ENCODE data around the gene FAM170A.

FAM170A gene

GRCh38 chr5:119629339-119629738, at the start of gene FAM170A:
TSS of gene FAM170A (plus strand) at chr5:119629558. CDS start at chr5:119629769, 211 bp downstream.
- no peak for FAIRE-seq

GRCh38 chr5:119582987-119583386, 46.4 kb upstream of the FAM170A start:
- no peak for FAIRE-seq

- FAIRE-seq: no peak
These were observed 45.7 kb upstream of the FAM170A start for GRCh38 chr5:119583684-119584083.

- FAIRE-seq: no peak
These were observed 33.3 kb upstream of the FAM170A start for GRCh38 chr5:119596046-119596445.

GRCh38 chr5:119597728-119598298, 31.5 kb upstream of the FAM170A start:
- FAIRE-seq: no peak

- FAIRE-seq: no peak
These were observed 15.4 kb upstream of the FAM170A start for GRCh38 chr5:119613937-119614336.

- FAIRE-seq: no peak
These were observed 14.5 kb upstream of the FAM170A start for GRCh38 chr5:119614838-119615237.

- FAIRE-seq: no peak
These were observed 3.3 kb upstream of the FAM170A start for GRCh38 chr5:119626086-119626485.

- no peak for FAIRE-seq
These were observed 1.5 kb downstream of the FAM170A start for GRCh38 chr5:119630752-119631440.

GRCh38 chr5:119631660-119632059, 2.3 kb downstream of the FAM170A start:
- no peak for FAIRE-seq

- FAIRE-seq: no peak
These were observed 22.1 kb downstream of the FAM170A start for GRCh38 chr5:119651486-119651885.

- no peak for FAIRE-seq
These were observed 25.7 kb downstream of the FAM170A start for GRCh38 chr5:119655061-119655460.

- no peak for FAIRE-seq
These were observed 26.7 kb downstream of the FAM170A start for GRCh38 chr5:119656023-119656422.

- no peak for FAIRE-seq
These were observed 37.2 kb downstream of the FAM170A start for GRCh38 chr5:119666542-119666941.

- no peak for FAIRE-seq
These were observed 49.1 kb downstream of the FAM170A start for GRCh38 chr5:119678351-119679028.

GRCh38 chr5:119680080-119680479, 50.7 kb downstream of the FAM170A start:
- no peak for FAIRE-seq

- FAIRE-seq: no peak
These were observed 52.4 kb downstream of the FAM170A start for GRCh38 chr5:119681734-119682133.

- no peak for FAIRE-seq
These were observed 53.0 kb downstream of the FAM170A start for GRCh38 chr5:119682372-119682771.

Measured in TTC549 (cell line).